Spinal cord (tissue), 10 donors: ENCODE data around the gene VWF. TPM values are rescaled to one million over a fixed set of nuclear protein-coding genes. Genes with fewer than 3 reads are reported as not detected.

ENCODE experiments used
- DNase-seq, 6 donors: peaks; one replicate each; pipeline versions ENCODE4 v3.0.0 to v3.0.0-alpha.2; 2013 to 2015; ENCODE audit warnings: low spot score in 6 of 6, low read depth in 4 of 6
- H3K27ac ChIP-seq: one replicate; pipeline ENCODE4 v1.5.1; 2013; ENCODE audit warnings: low read depth, low read length, control low read depth
- H3K27me3 ChIP-seq: one replicate; pipeline ENCODE4 v1.6.1; 2013; ENCODE audit warnings: low read length; ENCODE audit not compliant: control insufficient read depth, insufficient read depth
- H3K36me3 ChIP-seq: one replicate; pipeline ENCODE4 v1.6.1; 2013; ENCODE audit warnings: low read length; ENCODE audit not compliant: control insufficient read depth, insufficient read depth
- H3K4me1 ChIP-seq: one replicate; pipeline ENCODE4 v1.6.1; 2013; ENCODE audit warnings: low read length; ENCODE audit not compliant: control insufficient read depth, insufficient read depth
- H3K4me3 ChIP-seq: one replicate; pipeline ENCODE4 v1.5.1; 2013; ENCODE audit warnings: low read depth, low read length, control low read depth
- H3K9me3 ChIP-seq: one replicate; pipeline ENCODE4 v1.6.1; 2013; ENCODE audit warnings: low read length; ENCODE audit not compliant: control insufficient read depth, insufficient read depth
- WGBS: methylation state at CpG from one replicate; pipeline ENCODE4 v1.1.5; 2013; ENCODE audit warnings: missing lambda C conversion rate; ENCODE audit not compliant: insufficient coverage; 5-methylcytosine and 5-hydroxymethylcytosine counted together
- polyA plus RNA-seq, 2 donors: library from polyadenylated mRNA; unstranded; fragments of 120-200 nt; gene quantifications; one replicate each; pipeline ENCODE4 v1.2.1, GENCODE V29; 2013; ENCODE audit not compliant: insufficient read length in 2 of 2
- total RNA-seq, 2 donors: library from RNA; depleted of rRNA in 1 of 2; stranded (reverse); fragments of 120-200 nt in 1 of 2; fragments of >200 nt in 1 of 2; gene quantifications; one replicate each; pipeline versions ENCODE4 v1.2.3 to v1.2.4, GENCODE V29; 2013 to 2014
- donor health status: healthy.

The VWF gene
- total and polyA plus RNA-seq, 4 donors: 34.3 to 76.6 (median 37.5) TPM

DNA sequence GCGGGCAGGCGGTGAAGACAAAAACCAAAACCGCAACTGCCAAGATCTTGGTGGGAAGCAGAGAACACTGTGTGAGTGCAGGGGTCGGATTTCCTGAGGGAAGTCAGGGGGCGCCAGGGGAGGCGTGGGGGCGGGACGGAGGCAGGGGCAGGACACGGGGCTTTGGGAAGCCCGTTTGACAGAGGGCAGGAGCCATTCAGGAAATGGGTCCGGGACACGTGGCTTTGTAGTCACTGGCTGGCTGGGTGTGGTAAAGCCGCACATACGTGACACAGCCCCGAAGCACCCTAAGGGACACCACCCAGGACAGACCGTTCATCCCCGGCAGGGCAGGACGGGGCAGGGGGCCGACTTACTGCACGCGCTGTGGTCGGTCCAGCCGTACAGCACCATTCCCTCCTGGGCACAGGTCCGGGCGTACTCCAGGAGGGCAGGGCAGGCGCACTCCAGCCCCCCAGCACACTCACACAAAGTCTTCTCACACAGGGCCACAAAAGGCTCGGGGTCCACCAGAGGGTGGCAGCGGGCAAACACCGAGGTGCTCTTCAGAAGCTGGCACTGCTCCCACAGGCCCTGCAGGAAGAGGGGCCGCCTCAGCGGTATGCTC lies 49.4 kb downstream of the VWF start:
- H3K4me1 ChIP-seq: peaks cover 30% of the 10 kb centered on the region
- H3K27me3 ChIP-seq: peaks cover 2% of the 10 kb centered on the region
- no peak for DNase-seq
- H3K9me3 ChIP-seq: no peaks in the 10 kb centered on the region
- no peak overlapping the region for H3K27ac ChIP-seq
- WGBS: 52% methylated on average over 30 of the region's 31 CpGs
- no peaks in the 10 kb centered on the region for H3K36me3 ChIP-seq
- H3K4me3 ChIP-seq: no peak overlapping the region

DNA sequence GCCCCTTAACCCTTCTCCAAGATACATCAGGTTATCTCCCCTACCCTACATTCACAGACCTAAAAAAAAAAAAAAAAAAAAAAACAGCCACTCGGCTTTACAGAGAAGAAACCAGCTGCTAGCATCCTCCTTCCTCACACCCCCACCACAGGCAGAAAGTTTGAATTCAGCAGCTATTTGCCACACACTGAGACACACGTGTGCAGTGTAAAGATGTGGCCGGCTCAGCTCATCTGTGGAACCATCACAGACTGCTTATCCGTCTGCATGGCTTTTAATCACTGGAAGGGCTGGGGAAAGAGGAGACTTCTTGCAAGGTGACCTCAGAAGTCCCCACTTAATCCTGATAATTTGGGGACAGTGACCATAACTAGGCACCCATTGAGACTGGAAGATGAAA lies 50.0 kb downstream of the VWF start:
- H3K9me3 ChIP-seq: no peaks in the 10 kb centered on the region
- no peaks in the 10 kb centered on the region for H3K36me3 ChIP-seq
- no peak overlapping the region for H3K4me3 ChIP-seq
- DNase-seq: peak in 1 of 6 donors; percentile 66
- no peak overlapping the region for H3K27ac ChIP-seq
- peaks cover 2% of the 10 kb centered on the region for H3K27me3 ChIP-seq
- H3K4me1 ChIP-seq: peaks cover 30% of the 10 kb centered on the region
- 27% methylated on average over 3 of the region's 4 CpGs for WGBS

DNA sequence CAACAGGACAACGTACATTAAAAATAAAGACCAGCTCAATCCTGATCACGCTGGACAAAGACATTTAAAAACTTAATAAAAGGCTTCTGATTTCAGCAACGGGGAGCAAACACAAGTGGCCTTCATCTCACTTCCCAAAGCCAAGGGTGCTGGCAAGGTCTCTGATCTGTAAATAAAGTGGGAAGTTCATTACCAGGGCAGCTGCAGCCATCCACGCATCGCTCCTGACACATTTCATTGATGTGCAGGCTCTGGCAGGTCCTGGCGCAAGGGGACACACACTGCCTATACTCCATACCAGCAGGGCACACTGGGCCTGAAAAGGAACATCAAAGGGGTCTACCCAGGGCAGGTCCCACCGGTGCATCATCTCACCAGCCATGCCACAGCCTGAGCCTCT lies 51.0 kb downstream of the VWF start:
- Histone ChIP-seq H3K36me3 (no peaks in the 10 kb centered on the region), H3K27ac (no peak overlapping the region), H3K9me3 (no peaks in the 10 kb centered on the region), H3K4me1 (peaks cover 27% of the 10 kb centered on the region), H3K4me3 (no peak overlapping the region), H3K27me3 (peaks cover 2% of the 10 kb centered on the region)
- DNase-seq: no peak
- WGBS: 71% methylated on average over 5 of the region's 7 CpGs

DNA sequence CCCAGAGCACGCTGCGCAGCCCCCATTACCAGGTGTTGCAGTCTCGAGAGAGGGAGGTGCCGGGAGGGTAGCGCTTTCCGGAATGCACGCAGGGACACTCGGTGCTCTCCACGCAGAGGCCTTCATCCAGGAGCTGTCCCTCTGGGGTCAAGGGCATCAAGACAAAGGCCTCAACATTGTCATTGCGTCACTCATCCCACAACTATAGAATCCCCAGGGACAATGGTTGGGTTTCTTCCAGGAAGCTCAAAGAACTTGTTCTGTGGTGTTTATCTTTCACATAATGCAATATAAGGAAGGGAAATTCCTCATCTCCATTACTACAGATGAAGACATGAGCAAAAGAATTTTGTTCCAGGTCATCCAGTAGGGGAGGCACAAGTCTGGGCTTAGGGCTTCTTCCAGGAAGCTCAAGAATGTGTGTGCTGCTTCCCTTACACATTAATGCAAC lies 52.1 kb downstream of the VWF start:
- peaks cover 25% of the 10 kb centered on the region for H3K4me1 ChIP-seq
- DNase-seq: no peak
- peaks cover 2% of the 10 kb centered on the region for H3K27me3 ChIP-seq
- H3K9me3 ChIP-seq: no peaks in the 10 kb centered on the region
- no peak overlapping the region for H3K27ac ChIP-seq
- WGBS: 88% methylated on average over 9 of the region's 10 CpGs
- H3K4me3 ChIP-seq: no peak overlapping the region
- no peaks in the 10 kb centered on the region for H3K36me3 ChIP-seq

DNA sequence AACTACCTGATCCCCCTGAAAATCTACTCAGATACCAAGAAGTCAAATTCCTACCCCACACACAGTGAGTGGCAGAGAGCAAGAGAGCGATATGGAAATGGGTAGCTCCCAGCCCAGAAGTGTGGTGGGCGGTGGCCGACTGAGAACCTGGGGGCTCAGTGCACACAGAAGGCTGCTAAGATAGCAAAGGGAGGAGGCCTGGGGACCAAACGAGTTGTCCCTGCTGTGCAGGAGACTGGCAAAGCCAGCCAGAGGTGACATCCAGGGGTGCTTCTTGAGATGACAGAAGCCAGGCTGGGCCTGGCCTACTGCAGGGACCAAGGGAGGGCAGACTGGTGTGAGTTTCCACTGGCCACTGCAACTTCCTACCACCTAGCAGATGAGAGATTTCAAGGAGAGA lies 52.9 kb downstream of the VWF start:
- peaks cover 2% of the 10 kb centered on the region for H3K27me3 ChIP-seq
- DNase-seq: no peak
- H3K4me1 ChIP-seq: peaks cover 25% of the 10 kb centered on the region
- H3K27ac ChIP-seq: no peak overlapping the region
- H3K36me3 ChIP-seq: no peaks in the 10 kb centered on the region
- 96% methylated on average over 4 of the region's 4 CpGs for WGBS
- H3K4me3 ChIP-seq: no peak overlapping the region
- H3K9me3 ChIP-seq: no peaks in the 10 kb centered on the region

DNA sequence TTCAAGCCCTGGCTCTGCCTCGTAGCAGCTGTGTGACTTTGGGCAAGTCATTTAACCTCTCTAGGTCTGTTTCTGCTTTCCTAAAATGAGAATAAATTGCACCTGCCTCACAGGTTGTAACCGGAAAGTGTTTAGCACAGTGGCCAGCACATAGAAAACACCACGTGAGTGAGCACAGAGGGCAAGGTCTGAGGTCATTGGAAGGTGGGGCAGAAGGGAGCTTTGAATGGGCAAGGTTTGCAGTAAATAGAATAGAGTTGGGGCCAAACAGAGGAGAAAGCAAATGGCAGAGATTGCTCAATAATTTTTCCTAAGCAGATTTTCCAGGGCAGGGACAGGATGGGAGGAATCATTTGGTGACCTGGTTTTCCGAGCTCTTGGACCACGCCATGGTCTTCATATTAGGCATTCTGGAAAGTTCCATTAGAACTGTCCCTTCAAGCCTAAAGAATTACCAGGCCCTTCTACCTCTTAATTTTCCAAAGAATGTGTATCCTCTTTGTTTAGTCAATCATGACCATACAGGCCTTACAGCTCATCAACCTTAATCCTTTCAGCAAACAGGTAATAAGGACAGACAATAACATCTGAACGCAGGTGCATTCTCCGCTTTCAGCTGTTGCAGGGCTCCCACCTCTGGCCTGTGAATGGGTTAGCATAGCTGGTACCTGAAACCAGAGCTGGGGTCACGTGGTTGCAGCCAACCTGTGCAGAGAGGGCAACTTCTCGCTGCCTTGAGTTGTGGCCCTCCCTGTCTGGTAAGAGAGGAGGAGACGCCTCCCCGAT lies 53.8 kb downstream of the VWF start:
- no peaks in the 10 kb centered on the region for H3K36me3 ChIP-seq
- WGBS: 87% methylated on average over 11 of the region's 11 CpGs
- no peak overlapping the region for H3K27ac ChIP-seq
- H3K4me1 ChIP-seq: peaks cover 26% of the 10 kb centered on the region
- no peak for DNase-seq
- H3K27me3 ChIP-seq: peaks cover 2% of the 10 kb centered on the region
- H3K9me3 ChIP-seq: no peaks in the 10 kb centered on the region
- H3K4me3 ChIP-seq: no peak overlapping the region

DNA sequence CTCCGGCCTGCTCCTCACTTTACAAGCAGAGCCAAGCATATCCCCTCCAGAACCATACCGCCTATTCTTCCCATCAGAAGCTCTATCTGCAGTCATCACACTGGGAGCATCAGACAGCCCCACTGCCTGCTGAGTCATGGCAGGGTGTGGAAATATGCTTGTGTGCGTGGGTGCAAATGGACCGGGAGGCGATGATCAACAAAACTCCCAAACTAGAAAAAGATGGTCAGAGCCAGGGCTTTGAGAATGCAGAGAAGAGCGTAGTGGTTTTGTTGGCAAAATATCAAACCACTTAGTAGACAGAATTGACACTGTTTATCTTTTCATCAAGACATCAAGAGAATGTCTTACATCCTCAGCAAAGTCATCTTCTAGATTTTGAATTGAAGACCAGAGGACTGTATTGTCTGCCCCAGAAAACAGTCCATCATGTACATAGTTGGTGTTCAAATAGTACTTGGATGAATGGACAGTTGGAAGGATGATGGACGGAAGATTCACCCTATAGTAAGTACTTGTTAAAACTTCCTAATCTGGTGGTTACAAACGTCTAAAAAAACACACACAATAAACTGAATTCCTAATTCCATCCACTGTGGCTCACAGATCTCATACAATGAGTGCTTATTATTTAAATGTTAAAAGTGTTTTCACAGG lies 54.9 kb downstream of the VWF start:
- Histone ChIP-seq H3K27ac (no peak overlapping the region), H3K4me3 (no peak overlapping the region), H3K9me3 (no peaks in the 10 kb centered on the region), H3K4me1 (peaks cover 19% of the 10 kb centered on the region), H3K36me3 (no peaks in the 10 kb centered on the region), H3K27me3 (no peaks in the 10 kb centered on the region)
- 75% methylated on average over 1 of the region's 8 CpGs for WGBS
- DNase-seq: no peak

DNA sequence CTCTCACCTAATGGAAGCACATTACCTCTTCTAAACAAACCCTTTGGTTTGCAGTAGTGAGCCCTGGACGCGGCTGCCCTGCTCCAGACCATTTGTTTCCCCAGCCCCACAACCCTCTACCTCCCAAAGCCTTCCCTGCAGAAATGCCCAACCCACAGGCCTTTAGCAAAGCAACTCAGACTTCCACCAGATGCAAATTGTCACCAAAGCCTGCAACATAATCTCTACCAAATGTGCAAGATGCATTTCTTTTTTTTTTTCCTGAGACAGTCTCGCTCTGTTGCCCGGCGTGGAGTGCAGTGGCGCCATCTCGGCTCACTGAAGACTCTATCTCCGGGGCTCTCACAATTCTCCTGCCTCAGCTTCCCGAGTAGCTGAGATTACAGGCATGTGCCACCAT lies 56.2 kb downstream of the VWF start:
- Histone ChIP-seq H3K9me3 (no peaks in the 10 kb centered on the region), H3K4me1 (peaks cover 15% of the 10 kb centered on the region), H3K27me3 (no peaks in the 10 kb centered on the region), H3K36me3 (no peaks in the 10 kb centered on the region), H3K27ac (no peak overlapping the region), H3K4me3 (no peak overlapping the region)
- WGBS: 88% methylated on average over 8 of the region's 9 CpGs
- no peak for DNase-seq

DNA sequence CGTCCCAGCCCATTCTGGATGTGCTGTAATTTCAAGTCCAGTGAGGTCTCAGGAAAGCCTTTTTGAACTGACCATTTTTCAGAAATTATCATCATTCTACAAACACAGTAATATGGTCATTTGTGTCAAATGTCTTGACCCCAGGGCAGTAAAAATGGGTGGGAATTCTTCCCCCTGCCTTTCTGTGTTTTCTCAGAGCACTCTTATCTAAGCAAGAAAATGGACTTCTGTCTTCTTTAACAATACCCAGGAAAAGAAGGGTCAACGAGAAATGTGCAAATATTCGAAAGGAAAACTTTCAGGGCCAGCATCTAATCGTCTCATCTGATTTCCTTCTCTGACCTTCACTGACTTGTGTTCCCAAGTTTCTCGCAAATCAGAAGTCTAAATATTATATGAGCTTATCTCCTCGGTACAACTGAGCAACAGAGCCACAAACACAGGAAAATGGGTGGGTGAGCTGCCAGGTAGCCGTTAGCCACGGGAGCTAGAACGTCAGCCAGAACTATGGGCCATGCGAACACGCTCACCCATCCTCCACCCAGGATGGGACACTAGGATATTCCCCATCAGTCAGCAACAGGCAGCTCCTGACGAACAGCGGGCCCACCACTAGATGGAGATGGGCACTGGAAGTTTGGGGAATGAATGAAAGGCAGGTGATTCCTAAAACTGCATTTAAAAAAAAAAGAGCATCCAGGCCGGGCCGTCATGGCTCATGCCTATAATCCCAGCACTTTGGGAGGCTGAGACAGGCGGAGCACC lies 57.1 kb downstream of the VWF start:
- Histone ChIP-seq H3K4me1 (peaks cover 24% of the 10 kb centered on the region), H3K36me3 (no peaks in the 10 kb centered on the region), H3K27me3 (no peaks in the 10 kb centered on the region), H3K4me3 (no peak overlapping the region), H3K9me3 (no peaks in the 10 kb centered on the region), H3K27ac (no peak overlapping the region)
- DNase-seq: peak in 2 of 6 donors; percentile 42 to 51
- WGBS: 81% methylated on average over 9 of the region's 16 CpGs
